GM21515 (cell line): ENCODE data around the gene SMC4.

Experiments used
- ATAC-seq: cut with Tn5 transposase; IDR thresholded peaks from one replicate; pipeline ENCODE4 v1.9.1; 2021; ENCODE audit not compliant: unreplicated experiment

SMC4 gene

DNA sequence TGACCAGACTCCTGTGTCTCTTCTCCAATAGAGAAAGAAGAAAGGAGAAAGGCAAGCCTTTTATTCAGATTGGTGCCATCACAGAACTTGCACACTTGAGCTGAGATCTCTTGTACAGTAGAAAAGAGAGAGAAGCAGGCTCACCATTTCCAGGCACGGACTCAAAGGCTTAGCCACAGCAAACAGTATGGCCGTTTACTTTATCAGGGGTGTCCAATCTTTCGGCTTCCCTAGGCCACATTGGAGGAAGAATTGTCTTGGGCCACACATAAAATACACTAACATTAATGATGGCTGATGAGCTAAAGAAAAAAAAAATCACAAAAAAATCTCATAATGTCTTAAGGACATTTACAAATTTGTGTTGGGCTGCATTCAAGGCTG is 5.4 kb upstream of the SMC4 start:
- ATAC-seq = no peak

- ATAC-seq = no peak
Observed at GRCh38 chr3:160395297-160395696, 4.2 kb upstream of the SMC4 start.

GRCh38 chr3:160398820-160399124 is 678 bp upstream of the SMC4 start:
- peak; percentile 15 for ATAC-seq

- ATAC-seq = peak; percentile 5
Observed at GRCh38 chr3:160400030-160400701, 716 bp downstream of the SMC4 start.

- peak; percentile 10 for ATAC-seq
Observed at GRCh38 chr3:160400702-160401150, 1.3 kb downstream of the SMC4 start.

DNA sequence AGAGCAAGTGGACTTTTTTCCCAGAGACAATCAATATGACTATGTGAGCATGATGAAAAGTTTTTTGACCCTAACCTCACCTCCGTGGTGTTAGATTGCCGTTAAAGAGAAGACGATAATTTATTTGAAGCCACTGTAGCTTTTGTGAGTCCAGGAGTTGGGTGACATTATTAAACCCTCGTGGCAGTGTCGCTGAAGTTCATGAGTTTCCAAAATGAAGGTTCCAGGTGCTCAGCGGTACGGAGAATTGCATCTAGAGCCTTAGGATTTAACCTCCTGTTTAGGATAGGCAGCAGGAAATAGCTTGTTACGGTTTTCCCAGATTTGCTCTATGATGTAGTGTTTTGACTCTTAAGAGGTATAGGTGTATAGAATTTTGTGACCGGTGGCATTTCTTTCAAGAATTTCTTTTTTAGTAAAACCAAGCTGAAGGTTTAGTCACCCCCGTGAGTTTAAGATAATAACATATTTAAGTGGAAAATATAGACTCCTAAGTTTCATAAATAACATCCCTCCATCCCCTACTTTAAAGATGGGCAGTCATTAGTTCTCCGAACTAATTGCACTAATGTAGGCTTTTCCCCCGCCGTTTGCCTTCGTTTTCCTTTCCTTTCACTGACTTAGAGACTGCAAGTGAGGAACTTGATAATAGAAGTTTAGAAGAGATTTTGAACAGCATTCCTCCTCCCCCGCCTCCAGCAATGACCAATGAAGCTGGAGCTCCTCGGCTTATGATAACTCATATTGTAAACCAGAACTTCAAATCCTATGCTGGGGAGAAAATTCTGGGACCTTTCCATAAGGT is 2.0 kb downstream of the SMC4 start:
- ATAC-seq = no peak

DNA sequence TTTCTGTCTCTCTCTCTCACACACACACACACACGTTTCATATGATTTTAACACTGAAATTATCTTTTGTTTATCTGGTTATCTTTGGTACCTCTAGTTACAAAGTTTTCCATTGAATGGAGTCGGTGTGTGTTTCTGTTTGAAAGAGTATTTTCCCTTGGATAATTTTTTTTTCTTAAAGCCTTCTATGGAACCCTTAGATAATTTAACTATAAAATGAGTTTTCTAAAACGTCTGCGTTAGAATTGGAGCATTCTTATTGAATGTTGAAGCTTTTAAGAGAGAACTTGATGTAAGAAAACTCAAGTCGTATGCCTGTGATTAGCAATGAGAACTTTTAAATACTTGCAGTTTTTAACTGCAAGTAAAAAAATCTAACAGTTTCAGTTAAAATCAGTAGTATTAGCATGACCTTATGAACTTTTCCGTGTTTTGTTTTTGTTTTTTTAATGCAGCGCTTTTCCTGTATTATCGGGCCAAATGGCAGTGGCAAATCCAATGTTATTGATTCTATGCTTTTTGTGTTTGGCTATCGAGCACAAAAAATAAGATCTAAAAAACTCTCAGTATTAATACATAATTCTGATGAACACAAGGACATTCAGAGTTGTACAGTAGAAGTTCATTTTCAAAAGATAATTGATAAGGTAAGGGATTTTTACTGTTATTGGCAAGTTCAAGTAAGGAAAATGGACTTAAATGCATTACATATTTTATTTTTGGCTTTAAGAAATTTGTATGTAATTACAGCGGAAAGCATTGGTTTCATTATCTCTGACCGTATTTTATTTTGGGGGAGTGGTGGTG is 3.0 kb downstream of the SMC4 start:
- no peak for ATAC-seq

DNA sequence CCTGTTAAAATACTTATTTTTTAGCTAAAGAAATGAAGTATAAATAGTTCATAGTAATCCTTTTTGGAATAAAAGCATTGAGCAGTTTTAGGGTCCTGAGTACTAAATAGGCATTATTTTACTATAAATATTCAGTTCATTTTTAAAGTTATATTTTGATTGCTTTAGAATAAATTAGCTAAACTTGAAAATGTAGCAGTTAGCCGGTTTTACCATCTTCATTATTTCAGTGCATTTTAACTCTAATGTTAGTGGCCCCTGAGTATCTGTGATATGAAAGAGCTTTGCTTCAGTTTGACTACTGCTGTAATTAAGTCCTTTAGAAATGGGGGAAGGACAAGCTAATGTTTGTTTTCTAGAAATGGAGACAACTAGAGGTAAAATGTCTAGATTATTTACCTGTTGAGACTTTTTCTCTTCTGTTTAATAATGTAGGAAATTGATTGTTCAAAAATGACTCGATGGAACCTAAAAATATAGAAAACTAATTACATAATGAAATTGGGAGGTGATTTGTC is 3.6 kb downstream of the SMC4 start:
- ATAC-seq = no peak

DNA sequence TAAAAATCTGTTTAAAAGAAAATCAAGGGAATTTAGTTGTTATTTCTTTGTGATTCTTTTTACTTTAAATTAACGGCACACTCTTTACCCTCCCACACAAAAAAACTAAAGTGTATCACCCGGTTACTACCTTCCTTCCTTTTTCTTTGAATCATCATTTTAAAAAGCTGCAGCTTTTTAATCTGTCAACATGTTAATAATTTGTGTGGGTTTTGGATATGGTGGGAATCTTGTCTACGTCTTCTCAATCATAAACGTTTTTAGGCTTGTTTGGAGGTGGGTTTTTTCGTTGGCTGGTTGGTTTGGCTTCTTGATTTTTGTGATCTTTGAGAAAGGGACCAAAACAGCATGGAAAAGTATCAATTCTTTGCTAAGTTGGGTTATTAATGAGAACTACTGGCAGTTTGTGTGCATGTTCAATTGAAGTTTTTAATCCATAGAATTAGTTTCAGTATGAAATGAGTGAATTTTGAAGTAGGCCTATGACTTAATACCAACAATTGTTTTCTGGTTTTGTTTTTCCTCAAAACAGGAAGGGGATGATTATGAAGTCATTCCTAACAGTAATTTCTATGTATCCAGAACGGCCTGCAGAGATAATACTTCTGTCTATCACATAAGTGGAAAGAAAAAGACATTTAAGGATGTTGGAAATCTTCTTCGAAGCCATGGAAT is 4.5 kb downstream of the SMC4 start:
- ATAC-seq = no peak

DNA sequence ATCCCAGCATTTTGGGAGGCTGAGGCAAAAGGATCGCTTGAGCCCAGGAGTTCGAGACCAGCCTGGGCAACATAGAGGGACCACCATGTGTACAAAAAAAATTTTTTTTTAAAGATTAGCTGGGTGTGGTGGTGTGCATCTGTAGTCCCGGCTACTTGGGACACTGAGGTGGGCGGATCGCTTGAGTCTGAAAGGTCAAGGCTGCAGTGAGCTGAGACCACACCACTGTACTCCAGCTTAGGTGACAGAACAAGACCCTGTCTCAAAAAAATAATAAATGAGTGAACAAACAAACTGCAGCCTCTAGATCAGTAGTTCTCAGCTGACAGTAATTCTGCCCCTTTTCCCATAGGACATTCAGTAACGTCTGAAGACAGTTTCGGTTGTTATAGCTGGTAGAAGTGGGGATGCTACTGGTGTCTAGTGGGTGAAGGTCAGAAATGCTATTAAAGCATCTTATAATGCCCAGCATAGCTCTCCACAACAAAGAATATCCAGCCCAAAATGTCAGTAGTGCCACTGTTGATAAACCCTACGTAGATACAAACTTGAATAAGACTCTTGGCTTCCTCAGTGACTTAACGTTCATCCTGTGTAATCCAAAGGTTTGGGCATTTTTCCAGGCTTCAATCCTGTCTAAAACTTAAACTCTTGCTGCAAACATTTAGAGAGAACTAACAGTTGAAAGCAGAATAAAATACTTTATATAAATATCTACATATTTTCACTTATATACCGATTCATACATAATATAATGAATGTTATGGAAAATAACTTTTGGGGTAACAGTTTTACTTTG is 10.6 kb downstream of the SMC4 start:
- ATAC-seq = no peak

- ATAC-seq = no peak
Observed at GRCh38 chr3:160412477-160412876, 13.0 kb downstream of the SMC4 start.

- ATAC-seq = peak; percentile 72
Observed at GRCh38 chr3:160413613-160414248, 14.3 kb downstream of the SMC4 start.

- ATAC-seq = no peak
Observed at GRCh38 chr3:160417311-160417710, 17.9 kb downstream of the SMC4 start.

- ATAC-seq = no peak
Observed at GRCh38 chr3:160427832-160428424, 28.5 kb downstream of the SMC4 start.

GRCh38 chr3:160434071-160434470 is 34.6 kb downstream of the SMC4 start:
- no peak for ATAC-seq

GRCh38 chr3:160435095-160435494 is 35.6 kb downstream of the SMC4 start:
- no peak for ATAC-seq

- no peak for ATAC-seq
Observed at GRCh38 chr3:160435747-160436146, 36.3 kb downstream of the SMC4 start.

- ATAC-seq = no peak
Observed at GRCh38 chr3:160437083-160437455, 37.6 kb downstream of the SMC4 start.

GRCh38 chr3:160440687-160441086 is 41.2 kb downstream of the SMC4 start:
- no peak for ATAC-seq
